Lung (tissue), 12 donors: ENCODE measurements around the gene MEN1. TPM values are rescaled to one million over a fixed set of nuclear protein-coding genes. Genes with fewer than 3 reads are reported as not detected.
A peak's percentile ranks its signal among the peaks of the same experiment; 100 is the strongest.

Experiments used
- ATAC-seq: fragments of 200-7000 bp; cut with Tn5 transposase; one replicate; pipeline ENCODE4 v1.9.1; 2020; ENCODE audit warnings: moderate number of reproducible peaks; ENCODE audit not compliant: insufficient read depth, low FRiP score
- DNase-seq, 3 donors: peaks; one replicate each; pipeline ENCODE4 v3.0.0-alpha.2; 2013 to 2017
- H3K27ac ChIP-seq, 2 donors: one replicate each; pipeline ENCODE4 v1.5.1; 2013; ENCODE audit warnings: mild to moderate bottlenecking in 2 of 2, moderate library complexity in 2 of 2, control low read depth in 1 of 2, inconsistent platforms in 1 of 2, low read depth in 1 of 2, low read length in 1 of 2
- H3K27me3 ChIP-seq, 3 donors: one replicate each; pipeline ENCODE4 v1.5.1; 2013; ENCODE audit warnings: low read length in 2 of 3; ENCODE audit not compliant: control insufficient read depth in 3 of 3, insufficient read depth in 3 of 3
- H3K36me3 ChIP-seq, 4 donors: one replicate each; pipeline ENCODE4 v1.5.1; 2013; ENCODE audit warnings: low read length in 4 of 4, mild to moderate bottlenecking in 1 of 4, moderate library complexity in 1 of 4; ENCODE audit not compliant: control insufficient read depth in 4 of 4, insufficient read depth in 4 of 4
- H3K4me1 ChIP-seq, 5 donors: one replicate each; pipeline ENCODE4 v1.5.1; 2013; ENCODE audit warnings: low read length in 5 of 5, mild to moderate bottlenecking in 2 of 5, moderate library complexity in 1 of 5; ENCODE audit not compliant: control insufficient read depth in 5 of 5, insufficient read depth in 5 of 5
- H3K4me3 ChIP-seq: one replicate; pipeline ENCODE4 v1.5.1; 2013; ENCODE audit warnings: mild to moderate bottlenecking, control low read depth, moderate library complexity
- H3K9ac ChIP-seq, 2 donors: one replicate each; pipeline ENCODE4 v1.5.1; 2013; ENCODE audit warnings: low read length in 2 of 2, control low read depth in 1 of 2; ENCODE audit not compliant: insufficient read depth in 1 of 2
- H3K9me3 ChIP-seq, 4 donors: one replicate each; pipeline ENCODE4 v1.5.1; 2013; ENCODE audit warnings: low read length in 3 of 4, mild to moderate bottlenecking in 1 of 4, moderate library complexity in 1 of 4; ENCODE audit not compliant: control insufficient read depth in 4 of 4, insufficient read depth in 3 of 4
- WGBS, 2 donors: extraction: QIAGEN DNeasy Blood & Tissue Kit; methylation state at CpG; one replicate each; pipeline ENCODE4 v1.1.7; 2013; 5-methylcytosine and 5-hydroxymethylcytosine counted together
- polyA plus RNA-seq, 2 donors: library from polyadenylated mRNA; stranded (reverse); fragments of 200-250 nt; gene quantifications; one replicate each; pipeline ENCODE4 v1.2.1, GENCODE V29; 2013
- total RNA-seq, 2 donors: library from RNA; depleted of rRNA in 1 of 2; stranded (reverse); fragments of >200 nt in 1 of 2; gene quantifications; one replicate each; pipeline ENCODE4 v1.2.1, GENCODE V29; 2014 to 2021
- TF ChIP-seq, protein P1 (sequence below): IDR thresholded peaks from 2 replicates; pipeline ENCODE4 v1.5.1; 2012; ENCODE audit warnings: mild to moderate bottlenecking; ENCODE audit errors: control extremely low read depth, extremely low read depth
- donor health status: control.
- donor health status: control.
- donor health status: Bipolar disorder and iron deficiency.
- donor health status: healthy.
- donor health status: DM: yes; HTN: yes; CAD: no.

Gene MEN1
- total and polyA plus RNA-seq, 4 donors: 15.0 to 24.9 (median 18.6) TPM

DNA sequence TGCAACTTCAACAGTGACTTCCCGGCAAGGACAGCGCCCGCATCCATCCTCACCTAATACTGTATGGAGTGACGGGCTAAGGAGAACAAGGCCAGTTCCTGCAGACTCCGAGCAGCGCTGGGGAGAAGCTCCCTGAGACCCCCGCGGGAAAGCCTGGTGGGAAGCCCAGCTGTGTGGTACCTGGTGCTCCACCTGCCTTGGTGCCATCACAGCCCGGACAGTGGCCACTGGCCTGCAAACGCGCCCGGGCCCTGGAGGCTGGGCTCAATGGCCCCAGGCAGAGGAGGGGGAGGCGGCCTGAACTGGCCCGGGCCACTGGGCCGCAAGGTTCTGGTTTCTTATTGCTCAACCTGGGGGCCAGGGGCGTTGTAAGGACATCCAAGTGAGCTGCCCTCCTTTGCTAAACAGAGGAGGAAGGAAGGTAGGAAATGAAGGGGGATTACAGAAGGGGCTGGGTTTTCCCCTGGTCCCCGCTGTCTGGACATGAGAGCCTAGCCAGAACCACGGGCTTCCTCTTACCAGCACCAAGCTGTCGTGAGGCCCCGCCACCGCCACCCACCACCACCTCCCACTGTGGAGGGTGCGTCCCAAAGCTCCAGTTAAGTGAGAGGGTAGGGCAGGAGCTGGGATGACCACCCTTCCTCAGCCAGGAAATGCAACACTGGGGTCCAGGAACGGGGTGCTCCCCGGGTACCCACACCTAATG lies 42.6 kb upstream of the MEN1 start:
- H3K9me3 ChIP-seq: no peaks in the 10 kb centered on the region
- no peak for DNase-seq
- H3K4me3 ChIP-seq: no peak overlapping the region
- peaks cover 0 to 50% (median 14%) of the 10 kb centered on the region in 5 donors for H3K4me1 ChIP-seq
- H3K27ac ChIP-seq: peak overlapping the region; percentile 11 to 90
- WGBS, 2 donors: 63 to 72% methylated on average over 24 of the region's 24 CpGs
- no peaks in the 10 kb centered on the region for H3K27me3 ChIP-seq
- no peak overlapping the region for H3K9ac ChIP-seq
- no peak for ATAC-seq
- H3K36me3 ChIP-seq: peaks cover 0 to 21% (median 3%) of the 10 kb centered on the region in 4 donors
- TF ChIP-seq, protein P1, sequence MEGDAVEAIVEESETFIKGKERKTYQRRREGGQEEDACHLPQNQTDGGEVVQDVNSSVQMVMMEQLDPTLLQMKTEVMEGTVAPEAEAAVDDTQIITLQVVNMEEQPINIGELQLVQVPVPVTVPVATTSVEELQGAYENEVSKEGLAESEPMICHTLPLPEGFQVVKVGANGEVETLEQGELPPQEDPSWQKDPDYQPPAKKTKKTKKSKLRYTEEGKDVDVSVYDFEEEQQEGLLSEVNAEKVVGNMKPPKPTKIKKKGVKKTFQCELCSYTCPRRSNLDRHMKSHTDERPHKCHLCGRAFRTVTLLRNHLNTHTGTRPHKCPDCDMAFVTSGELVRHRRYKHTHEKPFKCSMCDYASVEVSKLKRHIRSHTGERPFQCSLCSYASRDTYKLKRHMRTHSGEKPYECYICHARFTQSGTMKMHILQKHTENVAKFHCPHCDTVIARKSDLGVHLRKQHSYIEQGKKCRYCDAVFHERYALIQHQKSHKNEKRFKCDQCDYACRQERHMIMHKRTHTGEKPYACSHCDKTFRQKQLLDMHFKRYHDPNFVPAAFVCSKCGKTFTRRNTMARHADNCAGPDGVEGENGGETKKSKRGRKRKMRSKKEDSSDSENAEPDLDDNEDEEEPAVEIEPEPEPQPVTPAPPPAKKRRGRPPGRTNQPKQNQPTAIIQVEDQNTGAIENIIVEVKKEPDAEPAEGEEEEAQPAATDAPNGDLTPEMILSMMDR: no peak

DNA sequence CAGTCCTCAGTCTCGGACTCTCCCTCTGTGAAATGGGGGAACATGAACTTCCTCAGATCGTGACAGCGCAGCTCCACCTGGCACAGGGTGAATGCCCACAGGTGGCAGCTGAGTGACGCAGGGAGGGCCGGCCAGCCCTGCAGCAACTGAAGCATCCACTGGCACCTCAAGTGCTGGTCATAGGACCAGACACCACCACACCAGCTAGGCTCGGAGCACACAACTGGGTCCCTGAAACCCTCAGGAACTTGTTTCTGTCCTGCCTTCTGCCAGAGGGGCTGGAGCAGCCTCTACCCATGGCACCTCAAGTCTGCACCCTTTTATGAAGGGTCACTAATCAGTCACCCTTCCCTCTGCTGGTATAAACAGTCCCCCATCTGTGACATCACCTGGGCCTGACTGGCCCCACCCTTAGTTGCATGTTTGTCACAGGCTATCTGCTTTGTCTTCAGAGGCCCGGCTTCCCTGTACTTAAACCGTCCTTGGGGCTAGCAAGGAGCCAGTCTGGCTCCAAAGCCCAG lies 41.5 kb upstream of the MEN1 start:
- TF ChIP-seq, protein P1: no peak
- Histone ChIP-seq H3K4me1 (peaks cover 0 to 46% (median 14%) of the 10 kb centered on the region in 5 donors), H3K27ac (peak overlapping the region in 1 of 2 donors; percentile 39), H3K36me3 (peaks cover 0 to 18% (median 3%) of the 10 kb centered on the region in 4 donors), H3K27me3 (no peaks in the 10 kb centered on the region), H3K9me3 (no peaks in the 10 kb centered on the region), H3K4me3 (no peak overlapping the region), H3K9ac (no peak overlapping the region)
- WGBS, 2 donors: 72 to 80% methylated on average over 8 of the region's 8 CpGs
- DNase-seq (no peak), ATAC-seq (no peak)

DNA sequence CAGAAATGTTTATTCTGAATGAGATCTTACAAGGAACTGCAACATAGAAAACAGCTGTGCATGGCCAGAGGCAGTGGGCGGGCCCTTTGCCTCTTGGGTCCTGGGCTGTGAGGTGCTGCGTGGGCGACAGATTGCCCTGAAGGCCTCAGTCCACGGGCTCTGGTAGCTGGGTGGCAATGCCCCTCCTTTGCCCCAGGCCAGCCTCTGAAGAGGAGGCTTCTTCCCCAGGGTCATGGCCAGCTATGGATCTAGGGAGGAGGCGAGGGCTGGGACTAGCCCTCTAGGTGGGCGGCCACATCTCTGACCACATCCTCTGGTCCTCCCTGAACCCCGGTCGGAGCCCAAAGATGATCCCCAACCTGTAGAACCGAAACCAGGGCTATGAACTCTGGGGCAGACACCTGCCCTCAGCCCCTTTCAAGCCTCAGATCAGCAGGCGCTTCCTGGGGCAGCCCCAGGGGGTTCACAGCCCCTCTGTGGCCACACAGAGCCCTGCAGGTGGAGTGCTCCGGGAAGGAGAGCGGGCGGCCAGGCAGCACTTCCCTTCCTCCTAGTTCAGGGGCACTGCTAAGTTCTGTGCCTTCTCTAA lies 40.7 kb upstream of the MEN1 start:
- H3K4me3 ChIP-seq: no peak overlapping the region
- H3K27ac ChIP-seq: peak overlapping the region; percentile 34 to 85
- H3K9me3 ChIP-seq: no peaks in the 10 kb centered on the region
- peaks cover 0 to 38% (median 10%) of the 10 kb centered on the region in 5 donors for H3K4me1 ChIP-seq
- ATAC-seq (no peak), DNase-seq (no peak)
- no peaks in the 10 kb centered on the region for H3K27me3 ChIP-seq
- TF ChIP-seq, protein P1: no peak
- peaks cover 0 to 18% (median 3%) of the 10 kb centered on the region in 4 donors for H3K36me3 ChIP-seq
- H3K9ac ChIP-seq: no peak overlapping the region
- 43 to 61% methylated on average over 13 of the region's 13 CpGs for WGBS, 2 donors
